Measurements from ENCODE around the gene NOSIP.
A peak's percentile ranks its signal among the peaks of the same experiment; 100 is the strongest.

NOSIP gene

DNA sequence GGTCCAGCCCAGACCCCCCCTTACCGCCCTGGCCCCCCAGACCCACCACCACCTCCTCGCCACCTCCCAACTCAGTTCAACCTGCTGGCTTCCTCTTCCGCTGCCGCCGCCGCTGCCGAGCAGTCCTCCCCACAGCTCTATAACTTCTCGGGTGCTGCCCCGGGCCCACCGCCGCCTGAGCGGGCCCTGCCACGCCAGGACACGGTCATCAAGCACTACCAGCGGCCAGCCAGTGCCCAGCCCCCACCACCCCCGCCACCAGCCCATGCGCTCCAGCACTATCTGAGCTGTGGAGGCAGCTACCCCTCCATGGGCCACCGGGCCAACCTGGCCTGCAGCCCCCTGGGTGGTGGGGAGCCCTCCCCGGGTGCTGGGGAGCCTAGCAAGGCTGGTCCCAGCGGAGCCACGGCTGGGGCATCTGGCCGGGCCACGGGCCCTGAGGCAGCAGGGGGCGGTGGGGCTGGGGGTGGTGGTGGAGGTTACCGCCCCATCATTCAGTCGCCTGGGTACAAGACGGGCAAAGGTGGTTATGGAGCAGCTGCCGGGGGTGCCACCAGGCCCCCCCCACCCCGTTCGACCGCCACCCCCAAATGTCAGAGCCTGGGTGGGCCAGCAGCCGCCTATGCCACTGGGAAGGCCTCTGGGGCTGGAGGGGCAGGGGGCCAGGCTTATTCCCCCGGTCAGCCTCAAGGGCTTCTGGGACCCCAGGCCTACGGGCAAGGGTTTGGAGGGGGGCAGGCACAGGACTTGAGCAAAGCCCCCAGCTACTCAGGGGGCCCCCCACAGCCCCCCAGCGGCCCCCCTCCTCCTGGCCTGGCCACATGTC, 14.8 kb upstream of the NOSIP start:
- no peak for DNase-seq

DNA sequence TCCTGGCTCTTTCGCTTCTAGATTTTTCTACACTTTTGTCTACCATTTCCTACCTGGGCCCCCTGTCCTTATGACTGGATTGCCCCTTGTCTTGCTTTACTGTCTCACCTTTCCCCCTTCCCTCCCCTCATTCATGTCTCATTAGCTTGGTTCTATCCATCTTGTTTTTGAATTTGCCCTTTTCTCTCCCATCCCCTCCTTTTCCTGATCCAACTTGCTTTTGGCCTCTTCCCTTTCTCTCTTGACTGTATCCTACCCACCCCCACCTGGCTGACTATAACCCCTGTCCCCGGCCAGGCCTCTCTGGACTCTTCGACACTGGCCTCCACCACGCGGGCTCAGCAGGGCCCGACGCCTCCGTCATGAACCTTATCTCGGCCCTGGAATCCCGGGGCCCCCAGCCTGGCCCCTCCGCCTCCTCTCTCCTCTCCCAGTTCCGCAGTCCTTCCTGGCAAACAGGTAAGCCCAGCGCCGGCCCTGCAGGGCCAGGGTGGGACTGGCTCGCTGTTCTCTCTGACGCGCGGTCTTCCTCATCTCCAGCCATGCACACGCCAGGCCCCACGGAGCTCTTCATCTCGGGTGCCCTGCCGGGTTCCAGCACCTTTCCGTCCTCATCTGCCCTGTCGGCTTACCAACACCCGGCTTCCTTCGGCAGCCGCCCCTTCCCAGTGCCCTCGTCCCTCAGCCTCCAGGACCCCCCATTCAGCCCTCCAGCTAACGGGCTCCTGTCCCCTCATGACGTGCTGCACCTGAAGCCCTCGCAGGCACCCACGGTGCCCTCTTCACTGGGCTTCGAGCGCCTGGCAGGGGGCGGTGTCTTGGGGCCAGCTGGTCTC, 14.0 kb upstream of the NOSIP start:
- no peak for DNase-seq

DNA sequence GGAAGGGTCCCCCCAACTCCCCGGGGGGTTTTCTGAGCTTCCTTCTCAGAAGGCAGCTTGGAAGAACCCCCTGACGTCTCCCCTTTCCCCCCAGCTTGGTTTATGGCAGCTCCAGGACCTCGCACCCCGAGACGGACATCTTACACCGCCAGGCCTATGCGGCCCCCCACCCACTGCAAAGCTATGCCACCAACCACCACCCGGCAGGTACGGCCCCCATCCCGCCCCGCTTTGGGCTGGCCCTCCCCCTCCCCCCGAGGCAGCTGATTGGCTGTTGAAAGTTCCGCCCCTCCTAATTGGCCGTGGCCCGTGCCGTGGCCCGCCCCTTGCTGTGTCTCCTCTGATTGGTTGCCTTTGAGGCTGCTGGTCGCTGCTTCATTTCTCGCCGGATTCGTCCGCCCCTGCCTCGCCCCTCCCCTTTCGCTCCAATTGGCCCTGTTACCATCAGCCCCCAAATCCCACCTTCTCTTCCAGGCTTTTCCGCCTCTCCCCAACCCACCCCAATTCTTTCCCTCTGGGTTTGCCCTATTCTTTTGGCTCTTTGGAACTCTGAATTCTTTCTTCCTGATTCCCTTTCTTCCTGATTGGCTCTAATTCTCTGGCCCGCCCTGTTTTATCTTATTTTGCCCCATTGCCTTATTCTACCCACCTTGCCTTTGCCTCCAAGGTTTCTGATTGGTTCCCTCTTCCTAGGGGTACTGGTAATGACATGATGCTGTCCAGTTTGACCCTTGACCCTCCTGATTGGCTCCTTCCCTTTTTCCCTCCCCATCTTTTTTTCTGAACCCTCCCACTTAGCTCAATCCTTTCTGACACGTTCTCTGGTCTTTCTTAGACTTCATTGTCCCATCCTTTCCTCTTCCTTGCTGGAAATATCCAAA, 13.1 kb upstream of the NOSIP start:
- DNase-seq = peak; percentile 87 to 94 (median 91)

GRCh38 chr19:49592486-49593232, 12.3 kb upstream of the NOSIP start:
- DNase-seq = peak in 1 of 3 donors; percentile 13

- DNase-seq = peak in 2 of 3 donors; percentile 23 to 58
These were observed 11.6 kb upstream of the NOSIP start for GRCh38 chr19:49591731-49592485.

DNA sequence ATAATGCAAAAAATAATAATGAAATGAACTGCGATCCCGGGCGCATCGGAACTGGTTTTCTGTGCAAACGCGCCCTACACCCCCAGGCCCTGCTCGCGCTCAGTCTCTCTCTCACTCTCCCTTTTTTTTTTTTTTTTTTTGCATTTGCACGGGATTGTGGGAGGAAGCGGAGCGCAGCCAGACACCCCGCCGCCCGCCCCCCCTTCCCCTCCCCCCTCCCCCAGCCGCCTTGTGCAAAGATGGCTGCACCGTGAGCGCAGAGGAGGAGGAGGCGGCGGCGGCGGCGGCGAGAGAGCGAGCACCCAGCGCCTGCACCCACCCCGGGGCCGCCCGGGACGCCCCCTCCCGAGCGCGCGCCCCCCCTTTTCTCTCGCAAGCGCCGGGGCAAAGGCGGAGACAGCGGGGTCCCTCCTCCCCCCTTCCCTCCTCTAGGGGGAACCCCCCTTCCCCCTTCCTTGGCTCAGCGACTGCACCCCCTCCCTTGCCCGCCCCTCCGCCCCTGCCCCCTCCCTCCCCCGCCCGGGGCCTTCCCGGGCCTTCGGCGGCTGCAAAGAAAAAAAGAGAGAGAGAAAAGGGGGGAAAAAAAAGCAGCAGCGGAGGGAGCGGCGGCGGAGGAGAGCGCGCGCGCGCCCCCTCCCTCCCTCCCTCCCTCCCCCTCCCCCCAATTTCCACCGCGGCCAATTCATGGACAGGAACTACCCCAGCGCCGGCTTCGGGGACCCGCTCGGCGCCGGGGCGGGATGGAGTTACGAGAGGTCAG, 10.8 kb upstream of the NOSIP start, which contains the start of gene PRR12:
PRR12 (plus strand) TSS at position 212 of the 760 bp plus-strand sequence; CDS start at position 685, 473 bp downstream.
- DNase-seq = peak; percentile 62 to 72 (median 71)

GRCh38 chr19:49590071-49590970, 10.0 kb upstream of the NOSIP start:
- DNase-seq = peak; percentile 94 to 96 (median 94)

- DNase-seq = no peak
These were observed 9.1 kb upstream of the NOSIP start for GRCh38 chr19:49589502-49589905.

DNA sequence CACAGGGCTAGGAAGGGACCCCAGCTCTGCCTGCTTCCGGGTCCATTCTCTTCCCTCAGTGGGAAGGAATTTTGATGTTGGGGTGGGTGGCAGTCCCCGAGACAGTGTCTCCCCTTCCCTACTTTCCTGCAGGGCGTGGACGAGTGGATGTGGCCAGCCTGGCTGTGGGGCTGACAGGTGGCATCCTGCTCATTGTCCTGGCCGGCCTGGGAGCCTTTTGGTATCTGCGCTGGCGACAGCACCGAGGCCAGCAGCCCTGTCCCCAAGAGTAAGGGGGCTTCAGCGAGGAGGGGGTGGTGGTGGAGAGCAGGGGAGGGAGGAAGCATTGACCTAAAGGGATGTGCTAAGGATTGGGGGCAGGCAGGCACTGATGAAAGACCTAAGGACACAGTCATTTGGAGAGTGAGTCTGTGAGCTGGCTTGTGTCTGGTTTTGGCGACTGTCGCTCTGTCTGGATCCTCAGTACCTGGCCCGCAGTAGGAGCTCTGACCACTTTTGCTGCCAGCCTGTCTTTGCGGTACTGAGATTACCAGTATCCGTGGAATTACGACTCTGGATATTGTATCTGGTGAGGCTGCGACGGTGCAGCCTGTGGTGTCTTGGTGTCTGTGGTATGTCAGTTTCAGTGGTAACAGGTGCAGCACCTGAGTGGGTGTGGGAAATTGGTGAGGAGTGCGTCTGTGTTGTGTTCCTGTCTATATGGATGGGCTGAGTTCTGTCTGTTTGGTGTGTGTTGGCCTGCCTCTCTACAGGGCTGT, 8.2 kb upstream of the NOSIP start:
- DNase-seq = no peak

- no peak for DNase-seq
These were observed 6.9 kb upstream of the NOSIP start for GRCh38 chr19:49587227-49587626.

DNA sequence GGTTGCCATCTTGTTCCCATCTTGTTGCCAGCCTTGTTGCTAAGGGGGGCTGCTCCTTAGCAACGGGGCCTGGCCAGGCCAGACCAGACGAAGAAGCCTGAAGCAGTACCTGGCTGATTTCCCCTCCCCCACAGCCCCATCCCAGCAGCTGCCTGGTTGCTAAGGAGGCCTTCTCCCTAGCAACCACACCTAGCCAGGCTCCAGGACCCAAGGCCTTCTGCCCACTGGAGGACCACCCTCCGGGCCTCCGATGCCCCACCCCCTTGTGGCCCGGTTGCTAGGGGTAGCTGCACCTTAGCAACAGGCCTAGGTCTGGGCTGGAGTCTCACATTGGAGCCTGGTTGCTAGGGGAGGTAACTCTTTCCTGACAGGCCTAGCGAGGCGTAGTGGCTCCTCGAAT, 4.7 kb upstream of the NOSIP start:
- DNase-seq = no peak

DNA sequence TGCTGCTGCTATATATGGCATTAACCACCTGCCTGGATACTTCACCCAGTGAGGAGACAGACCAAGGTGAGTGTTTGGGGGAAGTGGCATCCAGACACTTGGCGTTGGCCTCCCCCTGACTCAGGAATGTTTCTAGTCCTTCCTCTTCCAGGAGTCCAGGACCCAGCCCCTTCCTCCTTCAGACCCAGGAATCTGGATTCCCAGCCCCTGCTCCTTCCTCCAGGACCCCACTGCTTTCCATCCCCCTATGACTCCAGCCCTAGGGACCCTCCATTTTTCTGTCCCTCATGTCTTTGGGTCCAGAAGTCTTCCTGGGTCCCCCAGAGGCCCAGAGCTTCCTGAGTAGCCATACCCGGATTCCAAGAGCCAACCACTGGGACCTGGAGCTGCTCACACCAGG, 2.9 kb upstream of the NOSIP start:
- DNase-seq = no peak

GRCh38 chr19:49581007-49581508, 702 bp upstream of the NOSIP start, which contains the start of gene PRRG2:
Gene PRRG2, plus strand, starts transcription at chr19:49581316. Its CDS starts 1,904 bp downstream, at chr19:49583220.
- no peak for DNase-seq

DNA sequence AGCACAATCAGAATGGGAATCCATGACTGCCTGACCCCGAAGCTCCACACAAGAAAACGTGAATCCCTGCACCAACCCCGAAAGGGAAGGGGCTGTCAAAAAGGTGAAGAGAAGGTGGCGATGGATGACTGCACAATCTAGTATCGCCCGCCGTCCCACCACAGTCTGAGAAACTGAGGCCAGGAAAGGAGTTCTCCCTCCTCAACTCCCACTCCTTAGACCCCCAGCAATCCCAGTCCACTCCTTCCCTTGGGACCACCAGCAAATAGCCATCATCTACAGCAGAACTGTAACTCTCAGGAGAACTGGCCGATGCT, 451 bp downstream of the NOSIP start:
- DNase-seq = no peak

DNA sequence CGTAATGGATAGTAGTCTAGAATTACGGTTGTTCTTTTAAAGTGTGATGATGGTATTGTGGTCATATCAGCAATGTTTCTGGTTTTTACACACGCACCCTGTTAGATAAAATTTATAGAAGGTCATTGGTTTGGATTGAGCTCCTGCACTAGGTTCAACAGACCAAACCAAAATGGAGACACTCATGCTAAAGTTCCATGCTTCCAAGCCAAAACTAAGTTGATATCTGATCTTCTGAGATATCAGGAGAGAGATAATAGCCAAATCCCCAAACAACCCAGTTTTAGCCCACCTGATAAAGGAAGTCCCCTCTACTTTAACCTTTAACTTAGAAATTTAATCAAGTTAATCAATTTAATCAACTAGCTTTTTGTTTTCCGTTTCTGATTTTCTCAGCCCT, 1.2 kb downstream of the NOSIP start:
- no peak for DNase-seq

DNA sequence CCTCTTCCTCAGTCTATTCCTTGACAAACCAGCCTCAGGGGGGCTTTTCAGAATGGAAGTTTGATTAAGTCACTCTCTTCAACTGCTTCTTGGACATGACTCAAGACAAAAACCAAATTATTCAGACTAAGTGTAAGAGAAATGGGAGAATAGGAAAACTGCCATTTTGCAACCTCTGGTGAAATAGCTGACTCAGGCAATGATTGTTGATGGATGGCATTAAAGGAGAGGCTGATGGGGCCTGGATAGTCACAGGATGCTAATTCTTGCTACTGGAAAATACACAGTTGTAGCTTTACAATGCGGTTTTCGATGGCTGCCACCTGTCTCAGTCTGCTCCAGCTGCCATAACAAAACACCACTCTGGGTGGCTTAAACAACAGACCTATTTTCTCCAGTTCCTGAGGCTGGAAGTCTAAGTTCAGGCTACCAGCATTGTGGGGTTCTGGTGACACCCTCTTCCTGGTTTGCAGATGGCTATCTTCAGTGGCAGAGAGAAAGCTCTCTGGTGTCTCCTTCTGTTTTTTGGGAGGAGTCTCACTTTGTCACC, 6.1 kb downstream of the NOSIP start:
- no peak for DNase-seq

- DNase-seq = no peak
These were observed 6.9 kb downstream of the NOSIP start for GRCh38 chr19:49573425-49573824.

DNA sequence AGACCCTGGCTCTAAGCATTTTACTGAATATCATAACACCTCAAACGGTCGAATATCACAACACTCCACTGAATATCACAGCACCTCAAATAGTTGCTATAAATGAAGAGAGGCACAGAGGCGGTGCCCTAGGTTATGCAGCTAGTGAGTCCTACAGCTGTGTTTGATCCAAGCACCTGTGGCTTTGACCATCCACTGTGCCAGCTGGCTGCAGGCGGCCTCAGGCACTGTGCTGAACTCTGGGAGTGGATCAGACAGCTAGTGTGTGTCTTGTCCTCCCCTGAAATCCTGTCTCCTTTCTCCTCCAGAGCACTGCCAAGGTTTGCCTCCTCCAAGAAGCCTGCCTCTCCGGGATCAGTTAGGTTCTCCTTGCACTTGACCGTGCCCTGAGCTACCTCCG, 7.3 kb downstream of the NOSIP start:
- no peak for DNase-seq

Measured in suppressor macrophage treated with lipopolysaccharide for 1 hour (primary cell).